ENCODE data around the gene HIBCH. TPM values are rescaled to one million over a fixed set of nuclear protein-coding genes. Genes with fewer than 3 reads are reported as not detected.

The HIBCH gene
- total and polyA plus RNA-seq, 9 of the 15 experiments (the other 6 are each of a cell fraction or from before 2014, with no cell fraction given), result 17.0 to 65.4 (median 28.3) TPM

DNA sequence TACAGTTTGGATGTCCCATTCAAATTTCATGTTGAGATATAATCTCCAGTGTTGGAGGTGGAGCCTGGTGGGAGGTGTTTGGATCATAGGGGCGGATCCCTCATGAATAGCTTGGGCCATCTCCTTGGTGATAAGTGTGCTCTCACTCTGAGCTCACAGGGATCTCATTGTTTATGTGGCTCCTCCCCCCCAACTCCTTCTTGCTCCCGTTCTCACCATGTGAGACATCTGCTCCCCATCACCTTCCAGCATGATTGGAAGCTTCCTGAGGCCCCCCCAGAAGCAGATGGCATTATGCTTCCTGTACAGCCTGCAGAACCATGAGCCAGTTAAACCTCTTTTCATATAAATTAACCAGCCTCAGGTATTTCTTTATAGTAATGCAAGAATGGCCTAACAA lies 20.7 kb upstream of the HIBCH start:
- ChIA-PET CTCF (ENCODE audit: low intra/inter-chr PET ratio) (no interaction called here), POLR2A (interaction anchor here (0.6 kb wide), 1 partner anchor 123 kb away, joined by 3 read pairs; no protein-coding TSS in a partner anchor)
- intact Hi-C loops (cut with micrococcal nuclease) (no loop called here), in situ Hi-C loops (cut with MboI) (no loop called here)
- no peaks in the 10 kb centered on the region for H3K9me3 ChIP-seq (replicated peaks; ENCODE audit: control insufficient read depth, insufficient read depth, low read depth, low read length)
- no TSS peak for BruUV-seq (replicated peaks)
- H3K4me2 ChIP-seq (ENCODE audit: insufficient read depth, low read length), result no peak overlapping the region
- H3K4me3 ChIP-seq, result no peak overlapping the region
- no peaks in the 10 kb centered on the region for H4K20me1 ChIP-seq (replicated peaks; ENCODE audit: control insufficient read depth, insufficient read depth, low read length)
- DNase-seq (ENCODE audit: extremely low read depth in 1 of 4, low spot score in 3 of 4) (peak; percentile 21 to 76 (median 38)), ATAC-seq (peak; percentile 93), FAIRE-seq (peak; percentile 93)
- WGBS (ENCODE audit: insufficient coverage, low coverage, missing lambda C conversion rate), result 12% methylated on average over 2 of the region's 2 CpGs
- H3K79me2 ChIP-seq (ENCODE audit: control insufficient read depth, insufficient read depth, low read length), result peaks cover 5% of the 10 kb centered on the region; the same call in 2 of the 3 replicates
- no peak overlapping the region for H3K9ac ChIP-seq (ENCODE audit: insufficient read depth in 1 of 2, low read depth in 2 of 2, low read length in 2 of 2)
- no peaks in the 10 kb centered on the region for H3K36me3 ChIP-seq (ENCODE audit: control insufficient read depth, insufficient read depth, low read length)
- TF ChIP-seq, protein P1, sequence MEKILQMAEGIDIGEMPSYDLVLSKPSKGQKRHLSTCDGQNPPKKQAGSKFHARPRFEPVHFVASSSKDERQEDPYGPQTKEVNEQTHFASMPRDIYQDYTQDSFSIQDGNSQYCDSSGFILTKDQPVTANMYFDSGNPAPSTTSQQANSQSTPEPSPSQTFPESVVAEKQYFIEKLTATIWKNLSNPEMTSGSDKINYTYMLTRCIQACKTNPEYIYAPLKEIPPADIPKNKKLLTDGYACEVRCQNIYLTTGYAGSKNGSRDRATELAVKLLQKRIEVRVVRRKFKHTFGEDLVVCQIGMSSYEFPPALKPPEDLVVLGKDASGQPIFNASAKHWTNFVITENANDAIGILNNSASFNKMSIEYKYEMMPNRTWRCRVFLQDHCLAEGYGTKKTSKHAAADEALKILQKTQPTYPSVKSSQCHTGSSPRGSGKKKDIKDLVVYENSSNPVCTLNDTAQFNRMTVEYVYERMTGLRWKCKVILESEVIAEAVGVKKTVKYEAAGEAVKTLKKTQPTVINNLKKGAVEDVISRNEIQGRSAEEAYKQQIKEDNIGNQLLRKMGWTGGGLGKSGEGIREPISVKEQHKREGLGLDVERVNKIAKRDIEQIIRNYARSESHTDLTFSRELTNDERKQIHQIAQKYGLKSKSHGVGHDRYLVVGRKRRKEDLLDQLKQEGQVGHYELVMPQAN (IDR thresholded peaks at IDR 0.05; ENCODE audit: borderline replicate concordance), result no peak
- TF ChIP-seq RFX1 (IDR thresholded peaks at IDR 0.05) (peak; percentile 65), ZC3H11A (IDR thresholded peaks at IDR 0.05; ENCODE audit: low read depth, low read length) (no peak), XRCC3 (IDR thresholded peaks at IDR 0.05) (no peak)
- TF ChIP-seq, protein P2, sequence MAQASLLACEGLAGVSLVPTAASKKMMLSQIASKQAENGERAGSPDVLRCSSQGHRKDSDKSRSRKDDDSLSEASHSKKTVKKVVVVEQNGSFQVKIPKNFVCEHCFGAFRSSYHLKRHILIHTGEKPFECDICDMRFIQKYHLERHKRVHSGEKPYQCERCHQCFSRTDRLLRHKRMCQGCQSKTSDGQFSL (CRISPR knock-in tag; IDR thresholded peaks at IDR 0.05), result 0 out of 2 replicates have a peak, but pooled peaks have one; percentile 37
- TF ChIP-seq, protein P2 (tag; IDR thresholded peaks at IDR 0.05), result no peak
- H3K27ac ChIP-seq (ENCODE audit: extremely low read depth, low read depth, low read length), result no peak overlapping the region
- 0 out of 2 replicates have a peak overlapping the region, but pooled peaks have one; percentile 68 for H2AFZ ChIP-seq (ENCODE audit: low read depth, low read length)
- H3K9me1 ChIP-seq (ENCODE audit: control insufficient read depth, insufficient read depth, low read length), result no peaks in the 10 kb centered on the region
- H3K4me1 ChIP-seq (replicated peaks in 1 of 2; ENCODE audit: control insufficient read depth in 2 of 2, insufficient read depth in 2 of 2, low read length in 2 of 2), result peaks cover under 1 to 9% of the 10 kb centered on the region in 2 experiments
- no peaks in the 10 kb centered on the region for H3K27me3 ChIP-seq (ENCODE audit: control insufficient read depth in 2 of 2, insufficient read depth in 2 of 2, low read length in 2 of 2)

Data from K562 (cell line).